HG03139 (cell line): ENCODE data around the gene ATP10B.

Experiments
- ATAC-seq: cut with Tn5 transposase; IDR thresholded peaks from one replicate; pipeline ENCODE4 v1.9.1; 2021; ENCODE audit not compliant: unreplicated experiment

The ATP10B gene

DNA sequence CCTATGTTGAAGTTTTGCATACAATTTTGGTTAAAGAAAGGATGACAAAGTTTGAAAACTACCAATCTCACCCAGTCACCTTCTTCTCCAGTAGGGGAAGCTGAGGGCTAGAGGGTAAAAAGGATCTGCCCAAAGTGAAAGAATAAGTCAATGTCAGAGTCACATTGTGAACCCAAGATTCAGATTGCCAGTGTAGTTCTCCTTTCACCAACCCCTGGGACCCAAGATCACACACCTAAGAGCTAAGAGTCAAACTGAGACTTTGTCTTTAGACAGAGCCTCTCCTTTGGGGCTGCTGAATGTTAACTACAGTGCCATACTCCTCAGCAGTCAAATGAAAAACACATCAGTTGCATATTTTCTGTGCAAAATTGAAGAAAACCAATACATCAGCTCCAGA lies 210.6 kb downstream of the ATP10B start:
- no peak for ATAC-seq

DNA sequence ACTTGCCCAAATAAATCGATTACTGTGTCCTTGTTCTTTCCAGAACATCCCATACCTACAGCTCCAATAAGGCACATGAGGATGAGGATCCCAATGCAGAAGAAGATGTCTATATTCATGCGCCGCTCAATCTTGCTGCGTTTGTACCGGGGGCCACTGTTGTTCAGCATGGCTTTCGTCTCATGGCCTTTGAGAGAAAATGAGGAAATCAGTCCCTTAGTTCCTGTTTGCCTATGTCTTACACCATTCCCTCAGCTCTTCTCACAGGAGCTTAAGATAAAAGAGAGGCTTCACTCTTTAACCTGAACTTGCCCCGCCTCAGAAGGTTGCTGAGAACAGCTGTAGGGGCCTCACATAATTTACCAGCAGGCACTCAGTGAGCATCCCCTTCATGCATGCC lies 211.6 kb downstream of the ATP10B start:
- ATAC-seq = no peak

GRCh38 chr5:160638161-160638742 lies 213.8 kb downstream of the ATP10B start:
- no peak for ATAC-seq

GRCh38 chr5:160637357-160638090 lies 214.5 kb downstream of the ATP10B start:
- ATAC-seq = no peak

DNA sequence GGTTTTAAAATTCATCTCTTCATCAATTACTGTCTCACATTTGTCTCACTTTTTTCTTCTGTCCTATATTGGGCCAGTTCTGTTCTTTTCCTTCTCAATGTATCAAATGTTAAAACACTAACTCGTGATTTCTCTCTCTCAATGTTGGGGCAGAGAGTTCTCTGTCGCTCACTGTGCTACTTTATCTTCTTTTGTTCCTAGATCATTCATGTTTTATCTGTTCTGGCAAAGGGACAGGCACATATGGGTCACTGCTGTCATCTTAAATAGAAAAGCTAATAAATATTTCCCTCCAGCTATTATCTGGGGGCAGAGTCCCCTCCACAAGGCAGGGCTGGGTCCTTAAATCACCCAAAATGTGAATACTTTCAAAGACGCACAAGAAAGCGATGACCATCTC lies 216.3 kb downstream of the ATP10B start:
- ATAC-seq = no peak

GRCh38 chr5:160635046-160635445 lies 217.0 kb downstream of the ATP10B start:
- no peak for ATAC-seq

- ATAC-seq = no peak
Measured at GRCh38 chr5:160629003-160629402, 223.0 kb downstream of the ATP10B start.

DNA sequence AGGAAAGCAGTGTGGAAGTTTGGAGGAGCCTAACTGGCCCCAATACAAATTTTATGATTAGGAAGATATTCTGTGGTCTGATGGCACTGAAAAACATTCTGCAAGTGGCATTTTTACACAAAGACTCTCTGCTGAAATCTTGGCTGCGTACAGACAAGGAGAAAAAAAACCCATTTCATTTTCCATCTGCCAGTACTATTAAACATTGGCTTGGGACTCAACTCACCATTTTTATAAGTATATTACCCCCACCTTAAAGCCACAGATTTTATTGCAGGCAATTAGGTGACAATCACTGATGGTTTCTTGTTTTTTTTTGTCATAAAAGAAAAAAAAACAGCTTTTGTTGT lies 223.4 kb downstream of the ATP10B start:
- ATAC-seq = no peak

DNA sequence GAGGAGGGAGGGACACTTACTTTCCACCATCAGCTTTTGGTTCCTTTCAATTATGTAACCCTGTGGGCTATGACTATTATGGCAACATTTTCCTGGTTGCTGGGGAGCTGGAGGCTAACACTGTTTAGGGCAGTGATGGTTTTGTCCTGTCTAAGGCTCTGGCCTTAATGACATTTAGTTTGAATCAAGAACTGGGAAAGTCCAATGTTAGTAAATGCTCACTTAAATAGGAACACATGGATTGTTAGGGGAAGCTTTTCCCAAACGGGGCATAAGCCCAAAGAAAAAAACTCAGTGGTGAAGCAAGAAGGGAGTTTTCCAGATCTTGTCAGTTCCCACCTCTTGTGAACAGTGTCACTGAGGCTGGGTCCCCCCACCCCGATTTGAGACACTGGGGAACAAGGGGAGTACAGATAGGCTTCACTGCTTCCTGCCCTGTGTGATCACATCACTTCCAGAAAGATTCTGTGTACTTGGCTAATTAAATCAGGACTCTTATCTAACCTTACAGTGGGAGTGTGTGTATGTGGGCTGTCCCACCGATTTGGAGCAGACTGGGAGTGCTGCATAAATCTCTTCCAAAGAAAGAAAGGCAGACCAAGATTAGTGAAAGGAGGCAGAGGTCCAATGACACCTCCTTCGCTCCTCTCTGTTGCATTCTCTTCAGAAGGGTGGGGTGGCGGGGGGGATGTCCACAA lies 223.9 kb downstream of the ATP10B start:
- ATAC-seq = no peak

DNA sequence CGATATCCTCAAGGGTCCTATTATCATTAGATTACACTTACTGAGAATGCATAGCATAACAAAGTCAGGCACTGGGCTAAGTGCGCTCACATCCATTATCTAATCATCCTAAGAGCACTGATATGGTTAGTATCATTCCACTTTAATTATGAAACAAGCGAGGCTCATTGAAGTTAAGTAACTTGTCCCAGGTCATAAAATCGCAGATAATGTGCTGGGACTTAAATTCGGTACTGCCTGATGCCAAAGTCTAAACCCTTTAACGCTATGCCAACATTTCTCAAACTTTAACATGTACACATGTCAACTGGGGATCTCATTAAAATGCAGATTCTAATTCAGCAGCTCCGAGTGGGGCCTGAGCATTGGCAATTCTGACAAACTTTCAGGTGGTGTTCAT lies 225.7 kb downstream of the ATP10B start:
- no peak for ATAC-seq

- no peak for ATAC-seq
Measured at GRCh38 chr5:160621526-160621925, 230.5 kb downstream of the ATP10B start.

DNA sequence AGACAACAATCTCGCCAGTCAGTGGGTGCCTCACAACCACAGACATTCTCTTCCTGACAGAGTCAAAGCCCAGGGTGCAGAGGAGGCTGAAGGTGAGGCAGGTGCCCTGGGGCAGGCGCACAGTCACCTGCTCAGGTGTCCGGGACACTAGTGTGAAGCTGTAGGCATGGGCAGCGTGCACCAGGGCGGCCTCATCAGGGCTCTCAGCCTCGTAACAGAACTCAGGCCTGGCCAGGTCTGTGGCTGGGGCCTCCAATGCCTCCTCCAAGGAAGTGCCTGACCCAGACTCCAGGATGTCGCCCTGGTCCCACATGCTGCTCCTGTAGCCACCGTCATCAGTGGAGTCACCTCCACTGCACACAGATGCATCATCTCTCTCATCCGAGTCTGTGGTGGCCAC lies 231.6 kb downstream of the ATP10B start:
- ATAC-seq = no peak

DNA sequence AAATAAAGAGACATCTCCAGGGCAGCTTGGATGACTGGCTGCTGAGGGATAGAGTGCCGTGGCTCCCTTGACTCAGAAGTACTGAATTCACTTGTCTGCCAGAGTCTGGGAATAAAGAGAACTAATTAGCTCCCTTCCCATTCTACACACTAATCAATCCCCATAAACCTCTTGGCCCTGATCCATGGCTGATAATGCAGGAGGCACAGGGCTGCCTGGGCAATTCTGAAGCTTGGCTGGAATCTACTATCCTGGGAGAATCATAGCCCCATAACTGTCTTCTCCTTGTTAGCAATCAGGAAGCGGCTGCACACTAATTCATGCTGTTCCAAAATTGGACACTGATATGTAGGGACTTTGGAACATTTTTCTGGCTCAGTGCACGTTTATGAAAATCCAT lies 232.6 kb downstream of the ATP10B start:
- ATAC-seq = no peak

DNA sequence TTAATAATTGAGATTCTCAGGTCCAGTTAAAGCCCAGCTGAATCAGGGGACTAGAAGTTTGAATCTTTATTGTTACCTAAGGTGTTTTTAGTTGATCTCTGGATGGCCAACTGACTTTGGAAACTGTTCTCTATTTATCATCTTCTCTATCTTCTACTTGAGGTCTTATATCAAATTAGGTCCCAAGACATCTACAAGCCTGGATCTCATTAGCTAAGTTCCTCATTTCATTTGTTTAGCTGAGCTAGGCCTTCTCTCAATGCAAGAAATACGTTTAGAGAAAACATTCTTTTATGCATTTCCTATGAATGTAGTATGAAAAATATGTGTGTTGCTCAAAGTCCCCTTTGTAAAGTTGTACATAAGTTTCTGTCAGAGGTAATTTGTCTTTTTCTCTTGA lies 233.7 kb downstream of the ATP10B start:
- no peak for ATAC-seq

- no peak for ATAC-seq
Measured at GRCh38 chr5:160616712-160617497, 235.1 kb downstream of the ATP10B start.

- no peak for ATAC-seq
Measured at GRCh38 chr5:160614136-160614535, 237.9 kb downstream of the ATP10B start.

- ATAC-seq = no peak
Measured at GRCh38 chr5:160605266-160605665, 246.7 kb downstream of the ATP10B start.

DNA sequence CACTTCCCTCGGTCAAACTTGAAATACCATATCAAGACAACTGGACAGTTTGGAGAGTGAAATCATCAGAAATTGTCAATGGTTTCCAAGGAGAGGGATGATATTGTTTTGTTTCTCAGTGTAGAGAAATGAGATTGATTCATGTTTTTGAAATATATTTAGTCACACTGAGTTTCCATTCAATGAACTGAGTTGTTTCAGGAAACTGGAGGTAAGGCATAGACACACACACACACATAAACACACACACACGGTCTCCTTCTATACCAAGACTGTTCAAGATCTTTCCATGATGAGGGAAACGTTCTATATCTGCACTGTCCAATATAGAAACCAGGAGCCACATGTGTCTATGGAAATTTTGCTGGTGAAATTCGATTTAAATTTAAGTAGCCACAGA lies 247.5 kb downstream of the ATP10B start:
- ATAC-seq = no peak

DNA sequence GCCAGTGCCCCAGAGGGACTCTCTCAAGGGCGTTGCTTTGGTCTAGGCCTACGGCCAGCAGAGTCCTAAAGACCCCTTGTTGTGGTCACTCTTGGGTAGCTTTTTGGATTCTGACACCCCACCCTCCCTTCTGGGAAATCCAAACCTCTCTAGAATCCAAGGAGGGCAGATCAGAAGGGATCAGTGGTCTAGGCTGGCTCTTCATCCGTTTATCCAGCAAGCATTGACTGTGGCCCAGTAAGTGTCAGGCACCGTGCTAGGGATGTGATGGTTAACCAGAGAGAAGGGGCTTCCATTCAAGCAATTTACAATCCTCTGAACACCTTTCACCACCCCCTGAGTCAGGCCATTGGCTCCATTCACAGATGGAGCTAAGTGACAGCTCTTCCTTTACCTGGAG lies 249.3 kb downstream of the ATP10B start:
- no peak for ATAC-seq

GRCh38 chr5:160601046-160601445 lies 251.0 kb downstream of the ATP10B start:
- ATAC-seq = no peak

DNA sequence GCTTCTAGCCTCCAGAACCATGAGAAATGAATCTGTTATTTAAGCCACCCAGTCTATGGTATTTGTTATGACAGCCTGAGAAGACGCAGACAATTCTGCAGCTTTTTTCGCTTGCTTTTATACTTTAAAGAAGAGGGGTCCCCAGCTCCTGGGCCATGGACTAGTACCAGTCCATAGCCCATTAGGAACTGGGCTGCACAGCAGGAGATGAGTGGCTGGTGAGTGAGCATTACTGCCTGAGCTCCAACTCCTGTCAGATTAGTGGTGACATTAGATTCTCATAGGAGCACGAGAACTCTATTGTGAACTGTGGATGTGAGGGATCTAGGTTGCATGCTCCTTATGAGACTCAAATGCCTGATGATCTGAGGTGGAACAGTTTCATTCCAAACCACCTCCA lies 278.7 kb downstream of the ATP10B start:
- ATAC-seq = no peak
